ENCODE results near the gene KCNE3.

The KCNE3 gene

GRCh38 chr11:74459584-74459983 lies 7.8 kb downstream of the KCNE3 start:
- no peak for DNase-seq (ENCODE audit: low read depth)
- no peak for TF ChIP-seq CTCF (conservative IDR thresholded peaks at IDR 0.05; ENCODE audit: control insufficient read depth, insufficient read depth, low read depth, low read length)
- no peak overlapping the region for H3K4me3 ChIP-seq (ENCODE audit: control insufficient read depth, low read depth, low read length)

GRCh38 chr11:74457356-74457755 lies 10.0 kb downstream of the KCNE3 start:
- DNase-seq (ENCODE audit: low read depth), result no peak
- no peak for TF ChIP-seq CTCF (conservative IDR thresholded peaks at IDR 0.05; ENCODE audit: control insufficient read depth, insufficient read depth, low read depth, low read length)
- H3K4me3 ChIP-seq (ENCODE audit: control insufficient read depth, low read depth, low read length), result no peak overlapping the region

- DNase-seq (ENCODE audit: low read depth), result peak; percentile 68
- no peak overlapping the region for H3K4me3 ChIP-seq (ENCODE audit: control insufficient read depth, low read depth, low read length)
- peak; percentile 87 for TF ChIP-seq CTCF (conservative IDR thresholded peaks at IDR 0.05; ENCODE audit: control insufficient read depth, insufficient read depth, low read depth, low read length)
Observed at GRCh38 chr11:74453373-74453975, 13.9 kb downstream of the KCNE3 start.

GRCh38 chr11:74452366-74452765 lies 15.0 kb downstream of the KCNE3 start:
- DNase-seq (ENCODE audit: low read depth), result no peak
- no peak for TF ChIP-seq CTCF (conservative IDR thresholded peaks at IDR 0.05; ENCODE audit: control insufficient read depth, insufficient read depth, low read depth, low read length)
- H3K4me3 ChIP-seq (ENCODE audit: control insufficient read depth, low read depth, low read length), result no peak overlapping the region

- no peak overlapping the region for H3K4me3 ChIP-seq (ENCODE audit: control insufficient read depth, low read depth, low read length)
- no peak for TF ChIP-seq CTCF (conservative IDR thresholded peaks at IDR 0.05; ENCODE audit: control insufficient read depth, insufficient read depth, low read depth, low read length)
- DNase-seq (ENCODE audit: low read depth), result no peak
Observed at GRCh38 chr11:74450318-74450717, 17.0 kb downstream of the KCNE3 start.

GRCh38 chr11:74449369-74449931 lies 17.9 kb downstream of the KCNE3 start:
- DNase-seq (ENCODE audit: low read depth), result peak; percentile 89
- H3K4me3 ChIP-seq (ENCODE audit: control insufficient read depth, low read depth, low read length), result no peak overlapping the region
- TF ChIP-seq CTCF (conservative IDR thresholded peaks at IDR 0.05; ENCODE audit: control insufficient read depth, insufficient read depth, low read depth, low read length), result peak; percentile 78
